SIG-M5 (cell line): Measurements from ENCODE around the gene KDM4F.

ENCODE experiments used
- DNase-seq: peaks from one replicate; lab custom pipeline; 2025; lab: John Stamatoyannopoulos, UW

Gene KDM4F

GRCh38 chr11:95091663-95092180 is 42.5 kb downstream of the KDM4F start:
- DNase-seq, result no peak

DNA sequence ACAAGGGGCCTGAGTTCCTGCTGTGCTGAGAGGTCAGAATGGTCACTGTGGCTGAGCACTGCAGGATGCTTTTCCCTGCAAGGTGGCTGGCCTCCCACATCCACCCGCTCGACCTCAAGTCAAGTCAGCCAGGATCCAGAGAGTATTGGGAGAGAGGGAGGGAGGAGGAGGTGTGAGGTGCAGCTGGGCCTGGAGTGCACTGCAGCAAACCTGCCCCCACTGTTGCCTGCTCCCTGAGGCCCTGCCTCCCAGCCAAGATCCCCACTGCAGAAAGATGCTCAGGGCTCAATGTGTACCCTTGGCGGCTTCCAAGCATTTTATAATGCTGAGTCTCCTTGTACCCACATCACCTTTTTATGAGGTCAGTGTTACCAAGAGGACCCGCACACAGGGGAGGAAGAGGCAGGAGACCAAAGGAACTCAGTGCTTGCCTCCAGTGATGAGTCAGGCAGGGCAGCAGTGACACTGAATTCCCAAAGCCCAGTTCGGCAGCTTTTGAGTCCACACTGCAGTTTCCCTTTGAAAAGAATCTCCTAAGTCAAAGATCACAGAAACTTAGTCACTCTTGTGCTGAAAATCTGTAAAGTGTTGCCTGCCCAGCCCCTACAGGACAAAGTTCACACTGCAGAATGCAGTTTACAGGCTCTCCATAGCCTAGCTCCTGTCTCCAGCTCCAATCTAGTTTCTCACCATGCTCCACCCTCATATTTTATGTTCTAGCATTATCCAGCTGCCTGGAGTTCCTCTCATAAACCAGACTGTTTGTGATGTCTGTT is 43.5 kb downstream of the KDM4F start:
- DNase-seq, result no peak

- DNase-seq, result no peak
Measured at GRCh38 chr11:95093548-95093947, 44.3 kb downstream of the KDM4F start.

- DNase-seq, result no peak
Measured at GRCh38 chr11:95095858-95096587, 46.8 kb downstream of the KDM4F start.

- DNase-seq, result no peak
Measured at GRCh38 chr11:95097209-95097608, 48.0 kb downstream of the KDM4F start.

GRCh38 chr11:95098826-95099225 is 49.6 kb downstream of the KDM4F start:
- no peak for DNase-seq

DNA sequence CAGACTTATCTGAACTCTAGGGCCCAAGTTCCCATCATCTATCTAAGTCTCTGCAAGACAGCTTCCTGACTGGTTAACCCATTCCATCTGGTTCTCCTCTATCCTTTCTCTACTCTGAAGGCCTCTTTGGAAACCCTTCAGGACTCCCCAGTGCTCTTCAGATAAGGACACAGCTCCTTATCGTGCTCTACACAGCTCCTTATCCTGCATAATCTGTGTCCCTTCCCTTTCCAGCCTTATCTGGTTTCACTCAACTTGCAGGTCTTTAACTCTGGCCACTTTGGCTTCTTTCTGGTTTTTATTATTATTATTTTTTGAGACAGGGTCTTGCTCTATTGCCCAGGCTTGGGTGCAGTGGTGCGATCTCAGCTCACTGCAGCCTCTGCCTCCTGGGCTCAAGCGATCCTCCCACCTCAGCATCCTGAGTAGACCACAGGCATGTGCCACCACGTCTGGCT is 51.0 kb downstream of the KDM4F start:
- DNase-seq, result no peak
